HG03060 (cell line): ENCODE data around the gene MEIS2.

Source experiments
- ATAC-seq: cut with Tn5 transposase; IDR thresholded peaks from one replicate; pipeline ENCODE4 v1.9.1; 2021; ENCODE audit warnings: low read depth, moderate number of reproducible peaks; ENCODE audit not compliant: unreplicated experiment

MEIS2 gene

GRCh38 chr15:37079726-37080125, 20.6 kb downstream of the MEIS2 start:
- no peak for ATAC-seq

GRCh38 chr15:37078566-37078965, 21.8 kb downstream of the MEIS2 start:
- no peak for ATAC-seq

GRCh38 chr15:37077623-37078351, 22.6 kb downstream of the MEIS2 start:
- ATAC-seq = no peak

- ATAC-seq = no peak
Measured at GRCh38 chr15:37076543-37076942, 23.8 kb downstream of the MEIS2 start.

- ATAC-seq = no peak
Measured at GRCh38 chr15:37075777-37076176, 24.6 kb downstream of the MEIS2 start.

- ATAC-seq = no peak
Measured at GRCh38 chr15:37072181-37072580, 28.2 kb downstream of the MEIS2 start.

GRCh38 chr15:37071134-37071533, 29.2 kb downstream of the MEIS2 start:
- ATAC-seq = no peak

GRCh38 chr15:37070686-37071085, 29.7 kb downstream of the MEIS2 start:
- no peak for ATAC-seq

- ATAC-seq = no peak
Measured at GRCh38 chr15:37061996-37062395, 38.4 kb downstream of the MEIS2 start.

GRCh38 chr15:37059086-37059485, 41.3 kb downstream of the MEIS2 start:
- ATAC-seq = no peak

- no peak for ATAC-seq
Measured at GRCh38 chr15:37058316-37058985, 41.9 kb downstream of the MEIS2 start.

- no peak for ATAC-seq
Measured at GRCh38 chr15:37057831-37058230, 42.5 kb downstream of the MEIS2 start.

- no peak for ATAC-seq
Measured at GRCh38 chr15:37057256-37057655, 43.1 kb downstream of the MEIS2 start.

- ATAC-seq = no peak
Measured at GRCh38 chr15:37056177-37057121, 43.9 kb downstream of the MEIS2 start.

GRCh38 chr15:37055481-37055880, 44.9 kb downstream of the MEIS2 start:
- ATAC-seq = no peak

- ATAC-seq = no peak
Measured at GRCh38 chr15:37054336-37054735, 46.0 kb downstream of the MEIS2 start.

GRCh38 chr15:37053166-37053565, 47.2 kb downstream of the MEIS2 start:
- ATAC-seq = no peak

GRCh38 chr15:37050345-37050744, 50.0 kb downstream of the MEIS2 start:
- no peak for ATAC-seq

- ATAC-seq = no peak
Measured at GRCh38 chr15:37046876-37047614, 53.3 kb downstream of the MEIS2 start.
